Measurements from ENCODE around the gene OR2AE1.
"Not testable (repeated sequence)": the region's sequence is repeated elsewhere in the genome, so short reads cannot be mapped to it uniquely, and the experiment has no call there.

Gene OR2AE1

DNA sequence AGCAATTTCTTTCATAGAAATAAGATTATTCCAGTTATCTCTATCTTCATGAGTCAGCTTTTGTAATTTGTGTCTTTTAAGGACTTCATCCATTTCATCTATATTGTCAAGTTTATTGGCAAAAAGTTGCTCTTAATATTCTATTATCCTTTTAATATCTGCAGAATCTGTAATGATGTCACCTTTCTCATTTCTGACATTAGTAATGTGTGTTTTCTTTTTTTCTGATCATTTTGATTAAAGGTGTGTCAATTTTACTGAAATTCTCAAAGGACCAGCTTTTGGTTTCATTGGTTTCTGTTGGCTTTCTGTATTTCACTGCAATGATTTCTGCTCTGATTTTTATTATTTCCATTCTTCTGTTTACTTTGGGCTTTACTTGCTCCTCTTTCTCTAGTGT lies 17.9 kb upstream of the OR2AE1 start:
- Histone ChIP-seq H2BK120ac (ENCODE audit: insufficient read depth, low read length, poor library complexity) (no peak overlapping the region), H3K4me3 (ENCODE audit: low read depth, low read length) (no peak overlapping the region), H4K91ac (ENCODE audit: low read depth, low read length) (no peak overlapping the region), H4K8ac (ENCODE audit: low read depth, low read length) (no peak overlapping the region), H3K9me3 (ENCODE audit: insufficient read depth, low read depth, low read length) (peaks cover 2% of the 10 kb centered on the region), H2AFZ (ENCODE audit: insufficient read depth, low read length, poor library complexity) (no peak overlapping the region), H2BK5ac (ENCODE audit: low read depth, low read length, poor library complexity) (no peak overlapping the region), H3K36me3 (ENCODE audit: control insufficient read depth in 1 of 2, insufficient read depth in 2 of 2, low read length in 2 of 2) (no peaks in the 10 kb centered on the region), H3K18ac (ENCODE audit: low read length) (no peak overlapping the region), H3K79me1 (ENCODE audit: low read length) (no peaks in the 10 kb centered on the region), H3K27me3 (ENCODE audit: insufficient read depth, low read length) (no peaks in the 10 kb centered on the region), H3K14ac (ENCODE audit: low read length) (no peak overlapping the region), H2BK12ac (ENCODE audit: low read length) (no peak overlapping the region), H4K12ac (ENCODE audit: low read depth, low read length) (no peak overlapping the region), H3K4me2 (ENCODE audit: low read length) (no peak overlapping the region), H3K4ac (ENCODE audit: low read depth, low read length) (no peak overlapping the region), H3K27ac (ENCODE audit: low read depth, low read length) (no peak overlapping the region), H3K9ac (ENCODE audit: low read length) (no peak overlapping the region), H3K23ac (ENCODE audit: low read length) (no peak overlapping the region), H2AK5ac (ENCODE audit: low read length) (no peak overlapping the region), H3K79me2 (ENCODE audit: control insufficient read depth, insufficient read depth, low read length, poor library complexity) (no peaks in the 10 kb centered on the region), H3K4me1 (ENCODE audit: control insufficient read depth in 1 of 2, insufficient read depth in 2 of 2, low read length in 2 of 2) (peaks cover 11 to 12% of the 10 kb centered on the region in 2 experiments)
- DNase-seq, result no peak

DNA sequence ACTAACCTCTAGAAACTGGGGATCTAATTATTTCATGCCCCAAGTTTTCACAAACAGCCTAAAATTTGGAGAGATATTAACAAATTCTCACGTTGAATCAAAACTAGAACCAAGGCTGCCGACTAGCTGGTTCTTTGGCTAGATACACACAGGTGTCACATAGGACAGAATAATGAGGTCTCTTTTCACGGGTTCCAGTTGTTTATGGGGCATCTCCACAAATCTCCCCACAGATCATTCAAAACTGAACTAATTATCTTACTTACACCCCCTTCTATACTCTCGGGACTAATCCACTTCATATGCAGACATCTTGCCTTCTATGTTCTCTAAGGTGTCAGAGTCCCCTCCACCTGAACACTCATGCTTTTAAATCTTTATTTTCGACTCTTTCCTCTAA lies 16.4 kb upstream of the OR2AE1 start:
- Histone ChIP-seq H2BK120ac (ENCODE audit: insufficient read depth, low read length, poor library complexity) (no peak overlapping the region), H4K8ac (ENCODE audit: low read depth, low read length) (no peak overlapping the region), H3K79me1 (ENCODE audit: low read length) (no peaks in the 10 kb centered on the region), H4K12ac (ENCODE audit: low read depth, low read length) (no peak overlapping the region), H3K23ac (ENCODE audit: low read length) (no peak overlapping the region), H3K79me2 (ENCODE audit: control insufficient read depth, insufficient read depth, low read length, poor library complexity) (no peaks in the 10 kb centered on the region), H3K4me3 (ENCODE audit: low read depth, low read length) (no peak overlapping the region), H3K4ac (ENCODE audit: low read depth, low read length) (no peak overlapping the region), H2BK5ac (ENCODE audit: low read depth, low read length, poor library complexity) (no peak overlapping the region), H3K9ac (ENCODE audit: low read length) (no peak overlapping the region), H3K14ac (ENCODE audit: low read length) (no peak overlapping the region), H2AFZ (ENCODE audit: insufficient read depth, low read length, poor library complexity) (no peak overlapping the region), H3K4me1 (ENCODE audit: control insufficient read depth in 1 of 2, insufficient read depth in 2 of 2, low read length in 2 of 2) (peaks cover 1 to 3% of the 10 kb centered on the region in 2 experiments), H3K4me2 (ENCODE audit: low read length) (no peak overlapping the region), H3K27ac (ENCODE audit: low read depth, low read length) (no peak overlapping the region), H3K18ac (ENCODE audit: low read length) (no peak overlapping the region), H2AK5ac (ENCODE audit: low read length) (no peak overlapping the region), H3K36me3 (ENCODE audit: control insufficient read depth in 1 of 2, insufficient read depth in 2 of 2, low read length in 2 of 2) (no peaks in the 10 kb centered on the region), H3K9me3 (ENCODE audit: insufficient read depth, low read depth, low read length) (peaks cover 2% of the 10 kb centered on the region), H3K27me3 (ENCODE audit: insufficient read depth, low read length) (no peaks in the 10 kb centered on the region), H4K91ac (ENCODE audit: low read depth, low read length) (no peak overlapping the region), H2BK12ac (ENCODE audit: low read length) (no peak overlapping the region)
- no peak for DNase-seq
- WGBS (ENCODE audit: extremely low coverage, insufficient coverage, insufficient read length), result no CpG with 5 or more reads among the region's 5 CpGs

DNA sequence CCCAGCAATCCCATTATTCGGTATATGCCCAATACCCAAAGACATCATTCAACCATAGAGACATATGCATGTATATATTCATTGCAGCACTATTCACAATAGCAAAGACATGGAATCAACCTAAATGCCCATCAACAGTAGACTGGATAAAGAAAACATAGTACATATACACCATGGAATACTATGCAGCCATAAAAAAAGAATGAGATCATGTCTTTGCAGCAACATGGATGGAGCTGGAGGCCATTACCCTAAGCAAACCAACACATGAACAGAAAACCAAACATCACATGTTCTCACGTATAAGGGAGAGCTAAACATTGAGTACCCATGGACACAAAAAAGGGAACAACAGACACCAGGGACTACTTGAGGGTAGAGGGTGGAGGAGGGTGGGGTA lies 13.5 kb upstream of the OR2AE1 start:
- not testable (repeated sequence) for H4K12ac ChIP-seq (ENCODE audit: low read depth, low read length); H3K14ac ChIP-seq (ENCODE audit: low read length); H3K4me2 ChIP-seq (ENCODE audit: low read length); H3K9ac ChIP-seq (ENCODE audit: low read length); H3K79me2 ChIP-seq (ENCODE audit: control insufficient read depth, insufficient read depth, low read length, poor library complexity); H4K8ac ChIP-seq (ENCODE audit: low read depth, low read length); H2BK120ac ChIP-seq (ENCODE audit: insufficient read depth, low read length, poor library complexity); H2AFZ ChIP-seq (ENCODE audit: insufficient read depth, low read length, poor library complexity); H3K9me3 ChIP-seq (ENCODE audit: insufficient read depth, low read depth, low read length); H3K4me3 ChIP-seq (ENCODE audit: low read depth, low read length); H3K4me1 ChIP-seq (ENCODE audit: control insufficient read depth in 1 of 2, insufficient read depth in 2 of 2, low read length in 2 of 2); H3K36me3 ChIP-seq (ENCODE audit: control insufficient read depth in 1 of 2, insufficient read depth in 2 of 2, low read length in 2 of 2); H3K27me3 ChIP-seq (ENCODE audit: insufficient read depth, low read length); H3K27ac ChIP-seq (ENCODE audit: low read depth, low read length); H2AK5ac ChIP-seq (ENCODE audit: low read length); H3K18ac ChIP-seq (ENCODE audit: low read length); H4K91ac ChIP-seq (ENCODE audit: low read depth, low read length); H3K4ac ChIP-seq (ENCODE audit: low read depth, low read length); DNase-seq; H3K79me1 ChIP-seq (ENCODE audit: low read length); H3K23ac ChIP-seq (ENCODE audit: low read length); H2BK5ac ChIP-seq (ENCODE audit: low read depth, low read length, poor library complexity); H2BK12ac ChIP-seq (ENCODE audit: low read length)
- no CpG with 5 or more reads among the region's 2 CpGs for WGBS (ENCODE audit: extremely low coverage, insufficient coverage, insufficient read length)

DNA sequence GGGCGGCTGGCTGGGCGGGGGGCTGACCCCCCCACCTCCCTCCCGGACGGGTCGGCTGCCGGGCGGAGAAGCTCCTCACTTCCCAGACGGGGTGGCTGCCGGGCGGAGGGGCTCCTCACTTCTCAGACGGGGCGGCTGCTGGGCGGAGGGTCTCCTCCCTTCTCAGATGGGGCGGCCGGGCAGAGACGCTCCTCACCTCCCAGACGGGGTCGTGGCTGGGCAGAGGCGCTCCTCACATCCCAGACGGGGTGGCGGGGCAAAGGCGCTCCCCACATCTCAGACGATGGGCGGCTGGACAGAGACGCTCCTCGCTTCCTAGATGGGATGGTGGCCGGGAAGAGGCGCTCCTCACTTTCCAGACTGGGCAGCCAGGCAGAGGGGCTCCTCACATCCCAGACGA lies 11.5 kb upstream of the OR2AE1 start:
- not testable (repeated sequence) for H3K4me3 ChIP-seq (ENCODE audit: low read depth, low read length); H3K14ac ChIP-seq (ENCODE audit: low read length); H2BK120ac ChIP-seq (ENCODE audit: insufficient read depth, low read length, poor library complexity); H3K18ac ChIP-seq (ENCODE audit: low read length); H2AK5ac ChIP-seq (ENCODE audit: low read length); H3K27me3 ChIP-seq (ENCODE audit: insufficient read depth, low read length); H3K4me2 ChIP-seq (ENCODE audit: low read length); H2BK5ac ChIP-seq (ENCODE audit: low read depth, low read length, poor library complexity); H3K79me2 ChIP-seq (ENCODE audit: control insufficient read depth, insufficient read depth, low read length, poor library complexity); H3K9me3 ChIP-seq (ENCODE audit: insufficient read depth, low read depth, low read length); H4K8ac ChIP-seq (ENCODE audit: low read depth, low read length); H3K36me3 ChIP-seq (ENCODE audit: control insufficient read depth in 1 of 2, insufficient read depth in 2 of 2, low read length in 2 of 2); H2AFZ ChIP-seq (ENCODE audit: insufficient read depth, low read length, poor library complexity); DNase-seq; H2BK12ac ChIP-seq (ENCODE audit: low read length); H3K4ac ChIP-seq (ENCODE audit: low read depth, low read length); H3K23ac ChIP-seq (ENCODE audit: low read length); H3K27ac ChIP-seq (ENCODE audit: low read depth, low read length); H4K91ac ChIP-seq (ENCODE audit: low read depth, low read length); H4K12ac ChIP-seq (ENCODE audit: low read depth, low read length); H3K79me1 ChIP-seq (ENCODE audit: low read length); H3K4me1 ChIP-seq (ENCODE audit: control insufficient read depth in 1 of 2, insufficient read depth in 2 of 2, low read length in 2 of 2); H3K9ac ChIP-seq (ENCODE audit: low read length)
- WGBS (ENCODE audit: extremely low coverage, insufficient coverage, insufficient read length), result no CpG with 5 or more reads among the region's 29 CpGs

DNA sequence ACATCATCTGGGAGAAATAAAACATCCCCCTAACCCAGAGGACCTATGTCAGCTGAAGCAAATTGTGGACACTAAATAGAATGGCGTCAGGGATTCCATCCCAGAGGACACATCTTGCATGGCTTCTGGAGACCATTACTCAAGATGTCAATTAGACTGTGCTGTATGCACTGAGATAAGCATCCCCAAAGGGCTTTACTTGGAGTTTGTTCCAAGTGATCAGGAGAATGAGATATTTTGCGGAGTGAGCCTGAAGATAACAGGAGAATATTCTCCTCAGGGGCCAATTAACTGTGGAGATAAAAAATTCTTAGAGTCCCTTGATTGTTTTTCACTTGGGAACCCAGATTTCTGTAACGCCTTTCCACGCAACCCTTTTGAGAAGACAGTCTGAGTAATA lies 4.5 kb upstream of the OR2AE1 start:
- Histone ChIP-seq H3K9me3 (ENCODE audit: insufficient read depth, low read depth, low read length) (no peaks in the 10 kb centered on the region), H2BK5ac (ENCODE audit: low read depth, low read length, poor library complexity) (no peak overlapping the region), H4K12ac (ENCODE audit: low read depth, low read length) (no peak overlapping the region), H4K8ac (ENCODE audit: low read depth, low read length) (no peak overlapping the region), H2BK120ac (ENCODE audit: insufficient read depth, low read length, poor library complexity) (no peak overlapping the region), H3K14ac (ENCODE audit: low read length) (no peak overlapping the region), H3K23ac (ENCODE audit: low read length) (no peak overlapping the region), H3K36me3 (ENCODE audit: control insufficient read depth in 1 of 2, insufficient read depth in 2 of 2, low read length in 2 of 2) (no peaks in the 10 kb centered on the region), H2BK12ac (ENCODE audit: low read length) (no peak overlapping the region), H2AK5ac (ENCODE audit: low read length) (no peak overlapping the region), H2AFZ (ENCODE audit: insufficient read depth, low read length, poor library complexity) (no peak overlapping the region), H3K27me3 (ENCODE audit: insufficient read depth, low read length) (no peaks in the 10 kb centered on the region), H3K18ac (ENCODE audit: low read length) (no peak overlapping the region), H3K9ac (ENCODE audit: low read length) (no peak overlapping the region), H4K91ac (ENCODE audit: low read depth, low read length) (no peak overlapping the region), H3K4me2 (ENCODE audit: low read length) (no peak overlapping the region), H3K4me1 (ENCODE audit: control insufficient read depth in 1 of 2, insufficient read depth in 2 of 2, low read length in 2 of 2) (no peaks in the 10 kb centered on the region), H3K79me1 (ENCODE audit: low read length) (no peaks in the 10 kb centered on the region), H3K4me3 (ENCODE audit: low read depth, low read length) (no peak overlapping the region), H3K4ac (ENCODE audit: low read depth, low read length) (no peak overlapping the region), H3K27ac (ENCODE audit: low read depth, low read length) (no peak overlapping the region), H3K79me2 (ENCODE audit: control insufficient read depth, insufficient read depth, low read length, poor library complexity) (no peaks in the 10 kb centered on the region)
- no CpG with 5 or more reads among the region's 4 CpGs for WGBS (ENCODE audit: extremely low coverage, insufficient coverage, insufficient read length)
- no peak for DNase-seq

Measured in trophoblast cell (in vitro differentiated cells and primary cell).